OCI-LY1 (cell line): Measurements from ENCODE around the gene SFSWAP.

ENCODE experiments used
- CTCF ChIP-seq: fragments of 200-600 bp; sonication (generic), shearing (Covaris generic); IDR thresholded peaks from 2 replicates; pipeline ENCODE4 v1.5.1; 2017; ENCODE audit warnings: mild to moderate bottlenecking, antibody characterized with exemption, low read length, moderate library complexity, mixed read lengths
- EZH2 ChIP-seq: fragments of 200-600 bp; sonication (generic), shearing (Covaris generic); IDR thresholded peaks from 2 replicates; pipeline ENCODE4 v1.8.0; 2017; ENCODE audit warnings: borderline replicate concordance, mixed run types, mild to moderate bottlenecking, antibody characterized with exemption, low read length, moderate library complexity, mixed read lengths

- no peak for TF ChIP-seq CTCF
- TF ChIP-seq EZH2: no peak
Observed at GRCh38 chr12:131796754-131797587, 86.1 kb downstream of the SFSWAP start.
